SKM-1 (cell line): ENCODE results near the gene FOXA3.
"Not testable (repeated sequence)": the region's sequence is repeated elsewhere in the genome, so short reads cannot be mapped to it uniquely, and the experiment has no call there.

ENCODE experiments used
- DNase-seq: peaks from one replicate; lab custom pipeline; 2025; ENCODE audit not compliant: unreplicated experiment; lab: John Stamatoyannopoulos, UW

FOXA3 gene

DNA sequence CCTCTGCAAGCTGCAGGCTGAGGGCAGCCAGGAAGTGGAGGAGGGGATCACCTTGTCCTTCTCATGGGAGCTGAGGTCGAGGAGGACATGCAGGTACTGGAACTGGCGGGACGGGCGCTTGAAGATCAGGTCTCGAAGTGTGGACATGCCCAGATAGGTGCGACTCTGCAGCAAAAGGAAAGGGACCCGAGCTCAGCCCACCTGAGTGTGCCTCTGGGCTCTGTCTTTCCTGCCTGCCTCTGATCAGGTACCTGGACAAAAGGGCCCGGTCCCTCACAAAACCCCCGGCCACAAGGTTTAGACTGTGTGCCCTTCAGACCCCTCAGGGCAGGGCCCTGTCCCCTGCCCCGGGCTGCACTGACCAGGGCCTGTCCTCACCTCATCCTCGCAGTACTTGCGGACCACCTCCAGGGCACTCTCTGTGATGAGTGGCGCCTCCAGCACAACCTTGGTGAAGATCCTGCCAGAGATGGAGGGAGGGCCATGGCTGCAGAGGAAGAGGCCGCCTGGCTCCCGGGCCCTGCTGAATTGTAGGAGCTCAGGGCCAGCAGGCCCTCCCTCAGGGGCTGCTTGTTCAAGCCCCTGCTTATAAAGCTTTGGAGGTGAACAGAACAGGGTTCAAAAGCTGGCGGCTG, 36.5 kb upstream of the FOXA3 start:
- DNase-seq, result no peak

GRCh38 chr19:45828523-45828922, 35.6 kb upstream of the FOXA3 start:
- DNase-seq, result no peak

GRCh38 chr19:45828945-45829344, 35.2 kb upstream of the FOXA3 start:
- DNase-seq, result no peak

- no peak for DNase-seq
Measured at GRCh38 chr19:45834970-45835369, 29.2 kb upstream of the FOXA3 start.

DNA sequence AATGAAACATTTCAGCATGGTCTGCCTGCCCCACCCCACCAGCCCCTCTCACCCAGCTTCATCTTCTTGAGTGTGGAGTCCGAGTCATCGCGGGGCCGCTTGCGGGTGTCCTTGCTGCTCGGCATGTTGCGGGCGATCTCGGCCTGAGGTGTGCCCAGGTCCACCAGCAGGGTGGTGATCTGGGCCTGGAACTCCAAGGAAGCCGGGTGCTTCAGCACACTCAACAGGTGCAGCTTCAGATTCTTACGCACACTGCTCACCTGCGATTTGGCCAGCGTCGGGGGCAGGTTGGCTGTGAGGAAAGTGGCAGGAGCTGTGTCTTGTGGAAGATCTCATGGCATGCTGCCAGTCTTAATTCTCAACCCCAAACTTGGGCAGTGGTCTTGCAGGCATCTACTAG, 21.9 kb upstream of the FOXA3 start:
- DNase-seq, result no peak

DNA sequence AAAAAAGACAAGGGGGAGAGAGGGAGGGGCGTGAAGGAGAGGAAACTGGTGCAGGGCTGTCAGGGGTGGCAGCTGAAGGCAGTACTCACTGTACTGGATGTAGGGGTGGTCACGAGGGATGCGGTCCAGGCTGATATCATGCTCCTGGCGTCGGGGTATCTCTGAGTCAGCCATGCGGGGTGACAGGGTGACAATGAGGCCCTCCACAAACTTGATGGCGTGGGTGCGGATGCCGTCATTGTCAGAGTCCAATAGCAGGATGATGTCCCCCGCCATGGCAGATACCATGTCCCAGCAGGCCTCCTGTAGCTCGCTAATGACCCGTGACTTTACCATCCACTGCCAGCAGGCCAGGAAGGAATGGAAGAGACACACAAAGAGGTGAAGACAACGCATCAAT, 16.5 kb upstream of the FOXA3 start:
- DNase-seq, result no peak

DNA sequence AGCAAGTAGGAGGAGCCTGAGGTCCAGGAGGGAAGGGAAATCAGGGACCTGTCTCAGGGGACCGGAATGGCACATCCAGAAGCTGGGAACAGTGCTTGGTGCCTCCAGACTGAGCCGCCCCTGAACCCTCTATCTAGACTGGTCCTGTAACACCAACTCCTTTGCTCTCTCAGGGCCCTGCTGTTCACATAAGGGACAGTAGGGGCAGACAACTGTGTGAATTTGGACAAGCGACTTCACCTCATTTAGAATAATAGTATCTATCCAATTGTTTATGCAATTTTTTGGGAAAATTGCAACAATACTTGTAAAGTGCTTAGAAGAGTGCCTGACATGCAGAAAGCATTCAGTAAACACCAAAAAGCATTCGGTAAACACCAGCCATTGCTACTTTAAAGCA, 15.2 kb upstream of the FOXA3 start:
- no peak for DNase-seq

DNA sequence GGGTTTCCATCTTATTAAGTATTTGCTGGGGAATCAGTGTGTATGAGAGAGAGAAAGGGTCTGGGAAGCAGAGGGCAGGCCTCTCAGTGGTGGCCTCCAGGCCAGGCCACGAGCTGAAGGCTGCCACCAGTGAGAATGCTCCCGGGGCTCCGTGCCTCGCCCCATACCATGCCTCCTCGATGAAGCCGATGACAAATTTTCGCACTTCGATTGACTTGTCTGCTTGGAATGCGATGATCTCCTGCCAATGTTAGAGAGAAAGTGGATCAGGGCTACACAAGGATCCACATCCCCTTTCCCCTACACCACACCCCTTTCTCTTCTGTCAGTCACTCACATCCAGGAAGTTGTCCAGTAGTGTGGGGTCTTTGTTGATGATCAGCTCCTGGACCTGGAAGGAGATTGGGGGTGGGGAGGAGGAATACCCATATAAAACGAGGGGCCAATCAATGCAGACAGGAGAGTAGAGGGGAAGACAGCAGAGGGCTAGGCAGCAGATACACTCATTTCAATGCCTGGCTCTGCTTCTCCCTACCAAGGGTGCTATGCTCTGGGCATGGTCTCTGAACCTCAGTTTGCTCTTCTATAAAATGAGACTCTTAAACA, 11.9 kb upstream of the FOXA3 start:
- DNase-seq, result no peak

DNA sequence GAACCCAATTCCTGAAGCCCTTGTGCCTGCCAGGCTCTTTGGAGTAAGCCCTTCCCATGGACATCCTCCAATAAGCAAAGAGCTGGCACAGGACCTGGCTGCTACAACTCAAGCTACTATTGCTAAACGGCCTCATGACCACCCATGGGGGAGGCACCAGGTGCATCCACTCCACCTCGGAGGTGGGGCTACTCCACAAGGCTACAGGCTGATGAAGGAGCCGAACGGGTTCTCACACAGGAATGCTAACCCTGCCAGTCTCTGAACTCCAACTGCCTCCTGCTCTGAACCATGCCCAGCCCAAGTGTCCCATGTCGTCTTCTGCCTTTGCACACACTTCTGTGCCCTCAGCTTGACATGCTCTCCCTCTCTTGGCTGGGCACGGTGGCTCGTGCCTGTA, 11.1 kb upstream of the FOXA3 start:
- DNase-seq, result no peak

DNA sequence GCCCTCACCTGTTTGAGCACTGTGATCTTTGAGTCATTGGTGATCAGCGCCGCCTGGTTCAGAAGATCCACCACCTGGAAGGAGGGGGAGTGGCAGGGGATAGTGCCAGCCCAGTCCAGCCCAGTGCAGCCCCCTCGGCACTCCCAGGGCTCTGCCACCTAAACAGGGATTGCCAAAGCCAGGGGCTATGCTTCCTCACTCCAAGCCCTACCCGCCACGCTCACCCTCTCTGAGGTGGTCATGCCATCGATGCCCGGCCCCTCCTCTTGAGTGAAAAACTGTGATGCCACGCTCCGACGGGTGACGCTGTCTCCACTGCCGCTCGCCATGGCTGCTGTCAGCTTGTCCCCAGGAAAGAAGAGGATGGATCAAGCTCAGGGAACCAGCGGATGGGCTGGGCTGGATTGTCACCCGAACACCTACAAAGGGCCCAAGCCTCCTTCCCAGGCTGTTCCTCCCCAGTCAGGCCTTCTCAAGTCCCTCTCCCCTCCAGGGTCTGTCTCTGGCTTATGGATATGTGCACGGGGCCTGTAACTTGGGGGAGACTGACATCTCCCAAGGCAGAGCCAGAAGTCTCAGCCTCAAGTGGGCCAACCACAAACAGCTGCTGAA, 9.9 kb upstream of the FOXA3 start:
- no peak for DNase-seq

DNA sequence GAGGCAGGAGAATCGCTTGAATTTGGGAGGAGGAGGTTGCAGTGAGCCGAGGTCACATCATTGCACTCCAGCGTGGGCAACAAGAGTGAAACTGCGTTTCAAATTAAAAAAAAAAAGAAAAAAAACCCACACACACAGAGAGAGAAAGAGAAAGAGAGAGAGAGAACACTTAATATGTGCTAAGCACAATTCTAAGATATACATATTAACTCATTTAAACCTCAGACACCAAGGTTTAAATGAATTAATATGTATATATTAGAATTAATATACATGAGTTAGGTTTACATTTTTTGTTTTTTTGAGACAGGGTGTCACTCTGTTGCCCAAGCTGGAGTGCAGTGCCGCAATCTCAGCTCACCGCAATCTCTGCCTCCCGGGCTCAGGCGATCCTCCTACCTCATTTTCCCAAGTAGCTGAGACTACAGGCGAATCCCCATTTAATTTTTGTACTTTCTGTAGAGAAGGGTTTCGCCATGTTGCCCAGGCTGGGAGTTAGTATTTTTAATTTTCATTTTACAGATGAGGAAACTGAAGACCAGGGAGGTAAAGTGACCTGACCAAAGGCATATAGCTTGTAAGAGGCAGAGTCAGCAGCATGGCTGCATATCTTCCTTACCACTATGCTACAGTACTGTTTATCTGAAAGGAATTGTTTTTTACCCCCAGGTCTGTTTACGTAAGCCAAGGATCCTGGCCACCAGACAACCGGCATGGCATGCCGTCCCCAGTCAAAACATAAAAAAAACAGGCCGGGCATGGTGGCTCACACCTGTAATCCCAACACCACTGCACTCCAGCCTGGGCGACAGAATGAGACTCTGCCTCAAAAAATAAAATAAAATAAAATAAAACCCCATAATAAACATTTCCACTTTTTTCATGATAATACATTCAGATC, 3.5 kb upstream of the FOXA3 start:
- DNase-seq, result no peak

- no peak for DNase-seq
Measured at GRCh38 chr19:45862271-45862563, 1.9 kb upstream of the FOXA3 start.

GRCh38 chr19:45862564-45863334, 1.4 kb upstream of the FOXA3 start, which contains the start of gene SYMPK:
Gene SYMPK (minus strand): TSS chr19:45863147. CDS start chr19:45854495, 8,652 bp downstream.
- DNase-seq, result peak; percentile 77

GRCh38 chr19:45863335-45863839, 739 bp upstream of the FOXA3 start:
- no peak for DNase-seq

GRCh38 chr19:45864629-45865082, 530 bp downstream of the FOXA3 start:
- no peak for DNase-seq

- DNase-seq, result no peak
Measured at GRCh38 chr19:45865269-45865948, 1.3 kb downstream of the FOXA3 start.

DNA sequence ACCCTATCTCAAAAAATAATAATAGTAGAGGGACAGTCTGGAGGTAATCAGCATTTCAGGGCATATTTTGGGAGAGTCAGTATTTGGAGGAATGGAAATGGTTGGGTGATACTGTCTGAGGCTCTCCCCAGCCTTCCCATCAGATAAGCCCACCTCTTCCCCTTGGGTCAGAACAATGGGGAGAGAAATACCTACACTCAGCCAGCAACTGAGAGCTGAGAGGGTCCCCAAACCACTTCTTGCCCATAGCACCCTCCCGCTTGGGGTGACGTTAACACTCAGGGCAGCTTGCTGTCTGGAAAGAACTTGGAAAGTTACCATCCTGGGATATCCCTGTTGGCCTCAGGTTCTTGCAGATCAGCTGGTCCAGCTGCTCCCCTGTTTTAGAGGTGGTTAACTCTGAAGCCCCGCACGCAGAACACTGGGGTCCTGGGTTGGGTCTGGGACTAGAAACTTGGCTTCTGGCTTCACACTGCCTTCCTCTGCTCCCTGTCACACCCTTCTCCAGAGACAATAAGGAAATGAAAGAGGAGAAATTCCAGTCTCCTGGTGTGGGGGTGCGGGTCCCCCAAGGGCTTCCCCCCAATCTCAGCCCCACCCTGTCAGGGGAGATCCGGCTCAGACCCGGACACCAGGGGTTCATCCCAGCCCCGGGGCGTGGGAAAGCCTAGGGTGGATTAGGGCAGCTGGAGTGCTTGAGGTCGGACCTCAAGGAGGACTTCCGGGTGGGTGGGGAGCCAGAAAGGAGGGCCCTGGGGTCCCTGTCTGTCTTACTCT, 2.5 kb downstream of the FOXA3 start:
- DNase-seq, result no peak

- not testable (repeated sequence) for DNase-seq
Measured at GRCh38 chr19:45867241-45867640, 3.1 kb downstream of the FOXA3 start.

GRCh38 chr19:45870798-45871197, 6.7 kb downstream of the FOXA3 start:
- no peak for DNase-seq
